Activated naive CD4-positive, alpha-beta T cell treated with anti-CD3 and anti-CD28 coated beads for 36 hours (primary cell): ENCODE data around the gene LEKR1. TPM values are rescaled to one million over a fixed set of nuclear protein-coding genes. Genes with fewer than 3 reads are reported as not detected.
"Not testable (repeated sequence)": the region's sequence is repeated elsewhere in the genome, so short reads cannot be mapped to it uniquely, and the experiment has no call there.

ENCODE experiments used
- CTCF ChIA-PET: fragments of 350-600 bp; sonication (Branson Sonifier 250); formaldehyde crosslinking; loops from one replicate; lab custom pipeline; 2021; ENCODE audit warnings: antibody characterized with exemption; lab: Charles Lee
- DNase-seq: peaks from one replicate; pipeline ENCODE4 v3.0.0-alpha.2; 2020
- H3K27ac Mint-ChIP-seq: one replicate; pipeline ENCODE4 v1.8.0; 2021; ENCODE audit warnings: mild to moderate bottlenecking, mixed read lengths
- H3K27me3 Mint-ChIP-seq: one replicate; pipeline ENCODE4 v1.8.0; 2021; ENCODE audit warnings: low read depth, mixed read lengths
- H3K36me3 Mint-ChIP-seq: one replicate; pipeline ENCODE4 v1.8.0; 2021; ENCODE audit warnings: low read depth, mixed read lengths
- H3K4me1 Mint-ChIP-seq: one replicate; pipeline ENCODE4 v1.8.0; 2021; ENCODE audit warnings: low read depth, mixed read lengths
- H3K4me3 Mint-ChIP-seq: one replicate; pipeline ENCODE4 v1.8.0; 2021; ENCODE audit warnings: mild to moderate bottlenecking, moderate library complexity, mixed read lengths
- H3K9me3 Mint-ChIP-seq: one replicate; pipeline ENCODE4 v1.8.0; 2021; ENCODE audit warnings: mixed read lengths
- intact Hi-C: fragments of 100-400 bp; cut with micrococcal nuclease; formaldehyde crosslinking; loops from one replicate; pipeline ENCODE4 v1.15.1; 2023
- total RNA-seq, 2 experiments: library from RNA; stranded (reverse); gene quantifications; one replicate each; pipeline ENCODE4 v1.2.3, GENCODE V29; 2021

The LEKR1 gene
- total RNA-seq, 2 experiments from 2014 or later = 0.43 to 0.77 TPM

DNA sequence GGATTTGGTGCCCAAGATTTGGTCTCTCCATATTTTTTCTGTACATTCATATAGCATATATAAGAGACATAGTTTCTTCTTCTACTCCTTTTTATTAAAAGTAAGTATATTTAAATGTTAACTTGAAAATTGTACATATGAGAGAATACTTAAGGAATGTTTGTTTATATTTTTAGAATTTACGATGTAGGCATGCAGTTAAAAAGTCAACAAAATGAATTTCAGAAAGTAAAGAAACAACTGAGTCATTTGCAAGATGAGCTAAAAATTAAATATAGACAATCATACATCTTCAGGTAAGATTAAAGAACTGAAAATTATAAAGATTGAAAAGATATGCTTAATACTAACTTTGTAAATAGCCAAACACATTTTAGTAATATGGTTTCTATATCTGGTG is 94.2 kb downstream of the LEKR1 start:
- H3K27ac Mint-ChIP-seq = no peak overlapping the region
- H3K27me3 Mint-ChIP-seq = no peaks in the 10 kb centered on the region
- DNase-seq = no peak
- no peaks in the 10 kb centered on the region for H3K4me1 Mint-ChIP-seq
- CTCF ChIA-PET = interaction anchor here (1.1 kb wide), 1 partner anchor 10 kb away, joined by 3 read pairs; no protein-coding TSS in a partner anchor
- intact Hi-C loops = no loop called here
- H3K4me3 Mint-ChIP-seq = no peak overlapping the region
- peaks cover 1% of the 10 kb centered on the region for H3K9me3 Mint-ChIP-seq
- H3K36me3 Mint-ChIP-seq = peaks cover 3% of the 10 kb centered on the region

DNA sequence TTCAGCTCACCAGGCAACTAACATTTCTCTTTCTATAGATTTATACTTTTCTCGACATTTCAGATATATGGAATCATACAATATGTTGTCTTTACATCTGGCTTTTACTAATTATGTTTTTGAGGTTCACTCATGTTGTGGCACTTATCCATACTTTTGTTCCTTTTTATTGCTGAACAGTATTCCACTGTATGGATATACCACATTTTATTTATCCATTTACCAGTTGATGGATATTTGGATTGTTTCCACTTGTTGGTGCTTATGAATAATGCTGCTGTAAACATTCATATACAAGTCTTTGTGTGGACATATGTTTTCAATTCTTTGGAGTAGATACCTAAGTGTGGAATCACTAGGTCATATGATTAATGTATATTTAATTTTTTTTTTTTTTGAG is 97.2 kb downstream of the LEKR1 start:
- no peaks in the 10 kb centered on the region for H3K4me1 Mint-ChIP-seq

DNA sequence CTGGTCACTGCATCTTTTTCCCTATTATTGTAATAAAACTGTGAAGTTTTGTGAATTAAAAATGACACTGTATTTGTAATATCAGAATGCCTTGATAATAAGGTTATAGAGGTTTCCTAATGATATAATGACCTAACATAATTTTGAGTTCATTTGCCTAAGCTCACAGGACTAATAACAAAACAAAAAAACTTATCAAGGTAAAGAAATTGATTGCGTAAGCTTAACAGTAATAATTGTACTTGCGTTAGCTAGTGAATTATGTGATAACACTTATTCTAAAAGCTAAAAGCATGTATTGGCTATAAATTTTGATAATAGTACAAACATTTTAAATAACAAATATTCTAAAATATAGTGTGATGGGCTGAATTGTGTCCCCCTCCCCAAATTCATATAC is 112.6 kb downstream of the LEKR1 start:
- no peak for DNase-seq
- CTCF ChIA-PET = no interaction called here
- peaks cover 6% of the 10 kb centered on the region for H3K27me3 Mint-ChIP-seq
- no peaks in the 10 kb centered on the region for H3K36me3 Mint-ChIP-seq
- H3K9me3 Mint-ChIP-seq = no peaks in the 10 kb centered on the region
- no peak overlapping the region for H3K4me3 Mint-ChIP-seq
- H3K27ac Mint-ChIP-seq = no peak overlapping the region
- intact Hi-C loops = no loop called here
- H3K4me1 Mint-ChIP-seq = no peaks in the 10 kb centered on the region

More for the DNA sequence above, 97.2 kb downstream of the LEKR1 start:
- H3K36me3 Mint-ChIP-seq = peaks cover 10% of the 10 kb centered on the region
- H3K9me3 Mint-ChIP-seq = peaks cover 8% of the 10 kb centered on the region
- no peak overlapping the region for H3K4me3 Mint-ChIP-seq
- H3K27me3 Mint-ChIP-seq = no peaks in the 10 kb centered on the region
- intact Hi-C loops = no loop called here
- CTCF ChIA-PET = no interaction called here
- no peak for DNase-seq
- no peak overlapping the region for H3K27ac Mint-ChIP-seq

DNA sequence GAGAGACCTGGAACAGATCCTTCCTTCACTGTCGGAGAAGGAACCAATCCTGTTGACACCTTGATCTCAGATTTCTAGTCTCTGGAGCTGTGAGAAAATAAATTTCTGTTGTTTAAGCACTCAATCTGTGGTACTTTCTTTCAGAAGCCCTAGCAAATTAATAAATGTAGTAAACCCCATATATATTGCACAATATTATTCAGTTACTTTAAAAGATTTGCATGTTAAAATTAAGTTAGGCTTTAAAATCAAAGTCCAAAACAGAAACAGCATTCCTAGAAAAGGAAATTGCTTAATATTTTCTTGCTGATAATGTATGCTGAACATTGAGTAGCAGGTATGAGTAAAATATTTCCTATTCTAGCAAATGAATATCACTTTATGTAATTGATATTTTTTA is 113.2 kb downstream of the LEKR1 start:
- Mint-ChIP-seq H3K27me3 (peaks cover 6% of the 10 kb centered on the region), H3K9me3 (no peaks in the 10 kb centered on the region), H3K4me1 (no peaks in the 10 kb centered on the region), H3K36me3 (no peaks in the 10 kb centered on the region), H3K4me3 (no peak overlapping the region), H3K27ac (no peak overlapping the region)
- CTCF ChIA-PET = no interaction called here
- no peak for DNase-seq
- intact Hi-C loops = no loop called here

DNA sequence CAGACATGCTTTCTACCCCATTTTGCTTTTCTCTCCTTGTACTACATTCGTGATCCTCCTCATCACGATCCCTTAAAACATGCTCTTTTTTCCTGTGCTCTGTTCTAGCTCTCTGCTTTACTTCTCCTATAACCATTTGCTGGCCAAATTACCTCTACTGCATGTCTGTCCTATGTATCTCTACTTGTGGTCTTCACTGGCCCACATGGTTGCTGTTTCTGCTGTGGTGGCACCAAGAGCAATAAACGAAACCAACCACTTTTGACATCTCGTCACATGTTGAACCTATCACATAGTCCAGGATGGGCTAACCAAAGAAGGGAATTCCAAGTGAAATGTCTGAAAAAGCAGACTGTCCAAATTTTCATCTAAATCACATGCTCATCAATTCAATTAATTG is 115.2 kb downstream of the LEKR1 start:
- H3K27ac Mint-ChIP-seq = no peak overlapping the region

DNA sequence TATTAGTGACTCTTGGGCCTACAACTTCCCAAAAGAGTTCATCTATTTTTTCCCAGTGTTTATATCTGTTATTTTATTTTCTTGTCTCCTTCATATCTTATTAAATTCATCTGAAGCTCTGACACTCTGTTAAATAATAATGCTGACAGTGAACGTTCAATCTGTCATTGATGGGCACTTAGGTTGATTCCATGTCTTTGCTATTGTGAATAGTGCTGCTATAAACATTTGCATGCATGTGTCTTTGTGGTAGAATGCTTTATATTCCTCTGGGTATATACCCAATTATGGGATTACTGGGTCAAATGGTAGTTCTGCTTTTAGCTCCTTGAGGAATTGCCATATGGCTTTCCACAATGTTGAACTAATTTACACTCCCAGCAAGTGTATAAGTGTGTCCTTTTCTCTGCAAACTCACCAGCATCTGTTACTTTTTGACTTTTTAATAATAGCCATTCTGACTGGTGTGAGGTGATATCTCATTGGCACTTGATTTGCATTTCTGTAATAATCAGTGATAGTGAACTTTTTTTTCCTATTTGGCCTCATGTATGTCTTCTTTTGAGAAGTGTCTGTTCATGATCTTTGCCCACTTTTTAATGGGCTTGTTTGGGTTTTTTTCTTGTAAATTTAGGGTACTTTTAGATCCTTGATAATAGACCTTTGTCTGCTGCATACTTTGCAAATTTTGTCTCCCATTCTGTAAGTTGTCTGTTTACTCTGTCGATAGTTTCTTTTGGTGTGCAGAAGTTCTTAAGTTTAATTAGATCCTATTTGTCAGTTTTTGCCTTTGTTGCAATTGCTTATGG is 122.5 kb downstream of the LEKR1 start:
- CTCF ChIA-PET = no interaction called here
- Mint-ChIP-seq H3K36me3 (no peaks in the 10 kb centered on the region), H3K27ac (no peak overlapping the region), H3K9me3 (no peaks in the 10 kb centered on the region), H3K4me1 (no peaks in the 10 kb centered on the region), H3K4me3 (no peak overlapping the region), H3K27me3 (no peaks in the 10 kb centered on the region)
- intact Hi-C loops = no loop called here
- no peak for DNase-seq

More for the DNA sequence above, 115.2 kb downstream of the LEKR1 start:
- DNase-seq = no peak
- Mint-ChIP-seq H3K4me1 (no peaks in the 10 kb centered on the region), H3K4me3 (no peak overlapping the region), H3K36me3 (no peaks in the 10 kb centered on the region), H3K27me3 (peaks cover 6% of the 10 kb centered on the region), H3K9me3 (no peaks in the 10 kb centered on the region)
- intact Hi-C loops = no loop called here
- CTCF ChIA-PET = no interaction called here

DNA sequence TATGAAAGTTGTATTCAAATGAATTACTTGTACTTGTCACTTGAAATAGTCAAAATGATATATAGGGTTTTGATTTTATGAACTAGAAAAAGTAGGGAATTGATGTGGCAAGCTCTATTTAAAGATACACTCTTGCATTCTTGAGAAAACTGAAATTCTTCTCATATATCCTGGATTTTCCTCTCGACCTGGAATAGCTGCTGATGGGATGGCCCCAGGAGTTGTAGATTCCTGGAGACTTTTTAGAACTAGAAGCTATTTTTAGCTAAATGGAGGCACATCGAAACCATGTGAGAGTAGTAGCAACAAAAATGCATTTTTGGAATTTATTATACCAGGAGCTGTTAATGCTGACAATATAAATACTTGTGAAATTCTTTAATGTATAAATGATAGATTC is 125.9 kb downstream of the LEKR1 start:
- Mint-ChIP-seq H3K4me1 (no peaks in the 10 kb centered on the region), H3K27ac (no peak overlapping the region), H3K4me3 (no peak overlapping the region), H3K9me3 (no peaks in the 10 kb centered on the region), H3K36me3 (no peaks in the 10 kb centered on the region), H3K27me3 (no peaks in the 10 kb centered on the region)
- intact Hi-C loops = no loop called here
- DNase-seq = no peak
- CTCF ChIA-PET = no interaction called here

DNA sequence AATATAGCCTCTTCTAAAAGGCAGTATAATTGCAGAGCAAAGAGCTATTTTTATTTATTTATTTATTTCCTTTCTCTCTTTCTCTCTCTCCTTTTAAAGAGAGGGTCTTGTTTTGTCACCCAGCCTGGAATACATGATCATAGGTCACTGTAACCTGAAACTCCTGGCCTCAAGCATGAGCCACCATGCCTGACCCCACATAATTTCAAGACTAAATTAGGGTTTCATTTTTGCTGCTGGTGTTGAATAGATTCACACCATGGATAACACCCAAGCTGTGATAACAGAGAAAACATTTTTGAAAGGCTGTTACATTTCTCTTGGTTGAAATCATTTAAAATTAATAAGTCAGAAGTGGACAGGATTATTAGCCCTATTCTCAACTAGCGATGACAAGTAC is 131.6 kb downstream of the LEKR1 start:
- no peak for DNase-seq
- no peaks in the 10 kb centered on the region for H3K36me3 Mint-ChIP-seq
- no peak overlapping the region for H3K27ac Mint-ChIP-seq
- H3K27me3 Mint-ChIP-seq = no peaks in the 10 kb centered on the region
- intact Hi-C loops = no loop called here
- no peak overlapping the region for H3K4me3 Mint-ChIP-seq
- no peaks in the 10 kb centered on the region for H3K4me1 Mint-ChIP-seq
- CTCF ChIA-PET = no interaction called here
- H3K9me3 Mint-ChIP-seq = no peaks in the 10 kb centered on the region

DNA sequence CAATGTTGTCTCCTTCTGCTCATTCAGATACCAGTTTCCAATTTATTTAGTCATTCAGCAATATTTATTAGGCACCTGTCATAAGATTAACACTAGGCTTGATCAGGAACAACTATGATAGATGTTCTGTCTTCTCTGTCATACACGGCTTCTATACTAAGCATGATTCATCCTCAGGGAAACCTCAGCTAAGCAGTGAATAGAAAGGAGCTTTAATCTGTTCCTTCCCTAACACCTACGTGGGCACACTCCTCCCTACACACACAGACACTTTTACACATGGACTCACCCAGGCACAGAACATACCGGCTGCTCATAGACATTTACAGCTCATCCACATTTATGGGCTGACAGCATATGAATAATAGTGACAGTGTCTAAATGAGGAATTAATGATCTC is 136.9 kb downstream of the LEKR1 start:
- Mint-ChIP-seq H3K9me3 (no peaks in the 10 kb centered on the region), H3K27me3 (no peaks in the 10 kb centered on the region), H3K4me3 (no peak overlapping the region), H3K36me3 (no peaks in the 10 kb centered on the region), H3K27ac (no peak overlapping the region), H3K4me1 (no peaks in the 10 kb centered on the region)
- no peak for DNase-seq
- intact Hi-C loops = no loop called here
- CTCF ChIA-PET = interaction anchor here (1.4 kb wide), 1 partner anchor 174 kb away, joined by 3 read pairs; no protein-coding TSS in a partner anchor

DNA sequence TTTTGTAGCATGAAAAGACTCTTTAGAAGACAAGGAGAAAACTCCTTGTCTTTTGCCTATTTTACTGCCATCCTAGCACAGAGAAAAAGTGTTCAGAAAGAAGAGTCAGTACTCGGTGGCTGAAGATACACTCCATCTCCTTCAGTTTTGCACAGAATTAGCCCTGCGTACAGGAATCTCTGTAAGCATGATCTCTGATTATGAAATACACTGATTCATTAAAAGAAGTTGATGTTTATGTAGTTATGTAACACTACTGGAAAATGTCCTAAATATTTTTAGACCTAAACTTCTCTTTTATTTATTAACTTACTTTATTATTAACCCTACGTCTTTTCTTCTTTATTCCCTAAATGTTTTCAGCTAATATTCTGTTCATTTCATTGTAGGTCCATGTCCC is 138.4 kb downstream of the LEKR1 start:
- peaks cover 2% of the 10 kb centered on the region for H3K36me3 Mint-ChIP-seq
- H3K4me3 Mint-ChIP-seq = no peak overlapping the region
- intact Hi-C loops = no loop called here
- CTCF ChIA-PET = no interaction called here
- H3K4me1 Mint-ChIP-seq = no peaks in the 10 kb centered on the region
- no peak for DNase-seq
- no peaks in the 10 kb centered on the region for H3K27me3 Mint-ChIP-seq
- no peak overlapping the region for H3K27ac Mint-ChIP-seq
- H3K9me3 Mint-ChIP-seq = peaks cover 4% of the 10 kb centered on the region

DNA sequence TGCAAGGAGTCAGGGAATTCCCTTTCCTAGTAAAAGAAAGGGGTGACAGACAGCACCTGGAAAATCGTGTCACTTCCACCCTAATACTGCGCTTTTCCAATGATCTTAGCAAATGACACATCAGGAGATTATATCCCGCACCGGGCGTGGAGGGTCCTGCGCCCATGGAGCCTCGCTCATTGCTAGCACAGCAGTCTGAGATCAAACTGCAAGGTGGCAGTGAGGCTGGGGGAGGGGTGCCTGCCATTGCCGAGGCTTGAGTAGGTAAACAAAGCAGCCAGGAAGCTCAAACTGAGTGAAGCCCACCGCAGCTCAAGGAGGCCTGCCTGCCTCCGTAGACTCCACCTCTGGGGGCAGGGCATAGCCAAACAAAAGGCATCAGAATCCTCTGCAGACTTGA is 140.2 kb downstream of the LEKR1 start:
- intact Hi-C loops, CTCF ChIA-PET, DNase-seq, H3K9me3 Mint-ChIP-seq, H3K27me3 Mint-ChIP-seq, H3K36me3 Mint-ChIP-seq, H3K4me3 Mint-ChIP-seq, H3K27ac Mint-ChIP-seq, H3K4me1 Mint-ChIP-seq: not testable (repeated sequence)

DNA sequence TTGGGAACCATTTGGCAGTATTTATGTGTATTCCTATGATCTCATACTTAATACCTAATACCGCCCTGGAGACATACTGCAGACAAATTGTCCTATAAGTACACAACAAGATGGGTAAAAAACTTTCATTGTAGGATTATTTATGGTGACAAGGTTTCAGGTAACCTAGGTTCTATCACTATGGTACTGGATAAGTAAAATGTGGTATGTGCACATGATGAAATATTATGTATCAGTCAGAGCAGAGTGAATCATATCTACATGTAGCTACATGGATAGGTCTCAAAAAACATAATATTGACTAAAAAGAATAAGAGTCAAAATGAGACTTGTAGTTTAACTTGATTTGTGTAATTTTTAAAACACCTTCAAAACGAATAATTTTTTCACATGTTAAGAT is 147.8 kb downstream of the LEKR1 start:
- no peak for DNase-seq
- Mint-ChIP-seq H3K27ac (no peak overlapping the region), H3K9me3 (peaks cover 5% of the 10 kb centered on the region), H3K4me1 (peaks cover 8% of the 10 kb centered on the region), H3K27me3 (no peaks in the 10 kb centered on the region), H3K4me3 (no peak overlapping the region), H3K36me3 (peaks cover 2% of the 10 kb centered on the region)
- intact Hi-C loops = loop anchor here (10.0 kb wide), 1 partner anchor 161 kb away; no protein-coding TSS in a partner anchor
- CTCF ChIA-PET = interaction anchor here (0.6 kb wide), 1 partner anchor 449 kb away, joined by 3 read pairs; no protein-coding TSS in a partner anchor

DNA sequence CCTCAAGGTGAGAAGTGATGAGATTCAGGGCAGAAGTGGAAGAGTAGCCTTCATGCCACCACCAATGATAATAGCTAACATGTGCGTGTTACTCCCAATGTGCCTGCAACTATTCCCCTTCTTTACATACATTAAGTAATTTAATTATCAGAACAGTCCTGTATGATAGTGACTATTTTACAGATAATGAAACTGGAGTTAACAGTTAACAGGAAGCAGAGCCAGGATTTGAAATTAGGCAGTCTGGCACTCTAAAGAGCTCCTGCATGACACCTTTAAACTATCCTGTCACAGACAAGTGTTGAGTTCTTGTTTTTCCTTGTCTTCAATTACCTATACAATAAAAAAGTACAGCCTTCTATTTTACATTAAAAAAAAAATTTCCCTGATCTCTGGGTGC is 148.8 kb downstream of the LEKR1 start:
- CTCF ChIA-PET = interaction anchor here (1.3 kb wide), 1 partner anchor 163 kb away, joined by 5 read pairs; no protein-coding TSS in a partner anchor
- Mint-ChIP-seq H3K27ac (no peak overlapping the region), H3K4me1 (peaks cover 8% of the 10 kb centered on the region), H3K9me3 (peaks cover 1% of the 10 kb centered on the region), H3K36me3 (no peaks in the 10 kb centered on the region), H3K27me3 (no peaks in the 10 kb centered on the region), H3K4me3 (no peak overlapping the region)
- DNase-seq = no peak
- intact Hi-C loops = loop anchor here (10.0 kb wide), 1 partner anchor 160 kb away; no protein-coding TSS in a partner anchor
